ENCODE measurements around the gene GATB.

Gene GATB

DNA sequence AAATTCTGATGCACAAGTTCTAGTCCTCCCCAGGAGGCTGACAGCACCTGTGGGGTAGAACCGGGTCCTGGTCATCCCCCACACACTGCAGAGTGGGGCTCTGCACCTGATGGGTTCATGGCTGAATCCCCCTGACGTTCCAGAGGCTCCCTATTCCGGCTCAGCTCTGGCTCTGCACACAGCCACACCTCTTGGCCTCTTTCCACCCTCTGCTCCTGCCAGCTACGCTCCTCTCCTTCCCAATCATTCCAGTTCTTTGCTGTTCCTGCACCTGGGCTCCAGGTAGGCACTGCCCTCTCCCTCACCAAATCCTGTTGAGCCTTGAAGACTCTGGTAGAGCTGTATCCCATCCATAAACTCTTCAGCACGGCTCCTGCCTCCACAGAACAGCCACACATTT lies 75.5 kb downstream of the GATB start:
- H2AFZ ChIP-seq (ENCODE audit: low read depth, low read length, severe bottlenecking), result no peak overlapping the region
- H3K27me3 ChIP-seq (ENCODE audit: low read length), result no peaks in the 10 kb centered on the region
- H3K4me3 ChIP-seq (ENCODE audit: insufficient read depth, low read length, poor library complexity, severe bottlenecking), result no peak overlapping the region
- no peaks in the 10 kb centered on the region for H3F3A ChIP-seq (ENCODE audit: insufficient read depth)
- TF ChIP-seq CTCF (IDR thresholded peaks at IDR 0.05; ENCODE audit: insufficient read depth, low read length, poor library complexity, severe bottlenecking) (no peak), EZH2phosphoT487 (conservative IDR thresholded peaks at IDR 0.05; ENCODE audit: low read length) (no peak)
- H3K36me3 ChIP-seq (ENCODE audit: low read length), result no peaks in the 10 kb centered on the region
- no peaks in the 10 kb centered on the region for H3K79me2 ChIP-seq (ENCODE audit: insufficient read depth, low read length)
- no peak overlapping the region for H3K4me2 ChIP-seq (ENCODE audit: low read depth, low read length, poor library complexity, severe bottlenecking)
- H3K9me2 ChIP-seq (replicated peaks; ENCODE audit: insufficient read depth, low read length), result no peaks in the 10 kb centered on the region
- H3K27ac ChIP-seq (ENCODE audit: low read depth, low read length), result no peak overlapping the region
- no peak overlapping the region for H3K9ac ChIP-seq (ENCODE audit: low read length)
- H3K9me3 ChIP-seq (ENCODE audit: insufficient read depth, low read length), result no peaks in the 10 kb centered on the region
- H4K20me1 ChIP-seq (ENCODE audit: low read depth, low read length), result no peaks in the 10 kb centered on the region

DNA sequence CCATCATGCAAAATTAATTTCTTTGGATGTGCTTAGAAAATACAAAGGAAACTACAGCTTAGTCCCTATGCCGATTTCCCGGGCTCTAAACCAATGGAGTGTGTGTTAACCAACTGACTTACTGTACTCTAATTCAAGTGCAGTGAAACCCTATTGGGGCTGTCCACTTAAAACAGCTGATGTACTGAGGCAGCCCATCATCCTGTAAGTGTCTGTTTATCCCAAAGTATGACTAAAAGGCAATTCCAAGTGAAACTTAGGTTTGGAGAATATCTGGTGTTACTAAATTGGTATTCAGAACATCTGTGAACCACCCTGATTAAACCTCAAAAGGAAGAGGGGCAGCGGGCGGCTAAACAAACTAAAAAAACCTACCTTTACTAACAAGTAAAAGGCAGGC lies 79.7 kb downstream of the GATB start:
- Histone ChIP-seq H3K9me3 (ENCODE audit: insufficient read depth, low read length) (no peaks in the 10 kb centered on the region), H2AFZ (ENCODE audit: low read depth, low read length, severe bottlenecking) (no peak overlapping the region), H3K36me3 (ENCODE audit: low read length) (no peaks in the 10 kb centered on the region), H3K79me2 (ENCODE audit: insufficient read depth, low read length) (no peaks in the 10 kb centered on the region), H3F3A (ENCODE audit: insufficient read depth) (no peaks in the 10 kb centered on the region), H4K20me1 (ENCODE audit: low read depth, low read length) (no peaks in the 10 kb centered on the region), H3K9ac (ENCODE audit: low read length) (no peak overlapping the region), H3K27me3 (ENCODE audit: low read length) (no peaks in the 10 kb centered on the region), H3K4me2 (ENCODE audit: low read depth, low read length, poor library complexity, severe bottlenecking) (no peak overlapping the region), H3K9me2 (replicated peaks; ENCODE audit: insufficient read depth, low read length) (no peaks in the 10 kb centered on the region), H3K4me3 (ENCODE audit: insufficient read depth, low read length, poor library complexity, severe bottlenecking) (no peak overlapping the region), H3K27ac (ENCODE audit: low read depth, low read length) (no peak overlapping the region)
- TF ChIP-seq CTCF (IDR thresholded peaks at IDR 0.05; ENCODE audit: insufficient read depth, low read length, poor library complexity, severe bottlenecking) (no peak), EZH2phosphoT487 (conservative IDR thresholded peaks at IDR 0.05; ENCODE audit: low read length) (no peak)

DNA sequence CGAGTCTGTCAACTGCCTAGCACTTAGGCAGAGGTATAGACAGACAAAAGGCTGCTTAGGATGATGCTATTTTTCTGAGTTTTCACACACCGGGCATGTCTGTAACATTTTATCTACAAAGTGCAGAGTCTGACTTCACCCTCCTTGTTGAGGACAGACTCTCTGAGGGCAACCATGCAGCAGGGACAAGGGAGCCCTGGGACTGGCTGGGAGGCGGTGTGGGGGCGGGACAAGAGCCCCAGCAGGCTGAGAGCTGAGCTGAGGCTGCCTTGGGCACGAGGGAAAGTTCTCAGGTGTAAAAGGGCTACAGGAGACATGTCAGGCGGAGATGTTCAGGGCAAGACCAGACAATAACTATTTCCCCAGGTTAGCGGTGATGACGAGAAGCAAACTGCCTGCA lies 81.6 kb downstream of the GATB start:
- Histone ChIP-seq H4K20me1 (ENCODE audit: low read depth, low read length) (no peaks in the 10 kb centered on the region), H3K79me2 (ENCODE audit: insufficient read depth, low read length) (no peaks in the 10 kb centered on the region), H3K9me2 (replicated peaks; ENCODE audit: insufficient read depth, low read length) (no peaks in the 10 kb centered on the region), H3K4me2 (ENCODE audit: low read depth, low read length, poor library complexity, severe bottlenecking) (no peak overlapping the region), H3K27me3 (ENCODE audit: low read length) (no peaks in the 10 kb centered on the region), H3K9ac (ENCODE audit: low read length) (no peak overlapping the region), H3K4me3 (ENCODE audit: insufficient read depth, low read length, poor library complexity, severe bottlenecking) (no peak overlapping the region), H3K36me3 (ENCODE audit: low read length) (no peaks in the 10 kb centered on the region), H3K9me3 (ENCODE audit: insufficient read depth, low read length) (no peaks in the 10 kb centered on the region), H2AFZ (ENCODE audit: low read depth, low read length, severe bottlenecking) (no peak overlapping the region), H3K27ac (ENCODE audit: low read depth, low read length) (no peak overlapping the region), H3F3A (ENCODE audit: insufficient read depth) (no peaks in the 10 kb centered on the region)
- TF ChIP-seq CTCF (IDR thresholded peaks at IDR 0.05; ENCODE audit: insufficient read depth, low read length, poor library complexity, severe bottlenecking) (no peak), EZH2phosphoT487 (conservative IDR thresholded peaks at IDR 0.05; ENCODE audit: low read length) (no peak)

All from SU-DHL-6 (cell line).